ENCODE results near the gene TXNRD1.

DNA sequence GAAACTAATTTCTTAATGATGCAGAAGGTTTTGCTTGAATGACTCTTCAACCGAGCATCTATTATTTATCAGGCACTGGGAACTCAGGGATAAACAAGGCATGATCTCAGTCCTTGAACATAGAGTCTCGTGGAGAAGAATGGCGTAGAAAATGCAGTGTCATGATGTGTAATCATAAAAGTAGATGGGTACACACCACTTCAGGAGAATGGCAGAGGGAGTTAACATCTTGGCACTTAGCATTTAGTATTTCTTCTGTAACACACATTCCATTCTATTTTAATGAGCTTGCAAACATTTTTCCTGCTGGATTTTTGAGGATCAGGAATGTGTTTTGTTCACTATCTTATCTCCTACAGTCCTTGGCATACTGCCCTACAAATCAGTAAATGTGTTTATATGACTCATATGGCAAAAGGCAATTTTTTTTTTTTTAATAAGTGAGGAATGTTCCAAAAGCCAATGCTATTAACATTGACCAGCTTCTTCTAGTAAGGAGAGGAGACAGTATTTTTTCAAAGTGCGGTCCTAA is 3.8 kb downstream of the TXNRD1 start:
- TF ChIP-seq, protein P1, sequence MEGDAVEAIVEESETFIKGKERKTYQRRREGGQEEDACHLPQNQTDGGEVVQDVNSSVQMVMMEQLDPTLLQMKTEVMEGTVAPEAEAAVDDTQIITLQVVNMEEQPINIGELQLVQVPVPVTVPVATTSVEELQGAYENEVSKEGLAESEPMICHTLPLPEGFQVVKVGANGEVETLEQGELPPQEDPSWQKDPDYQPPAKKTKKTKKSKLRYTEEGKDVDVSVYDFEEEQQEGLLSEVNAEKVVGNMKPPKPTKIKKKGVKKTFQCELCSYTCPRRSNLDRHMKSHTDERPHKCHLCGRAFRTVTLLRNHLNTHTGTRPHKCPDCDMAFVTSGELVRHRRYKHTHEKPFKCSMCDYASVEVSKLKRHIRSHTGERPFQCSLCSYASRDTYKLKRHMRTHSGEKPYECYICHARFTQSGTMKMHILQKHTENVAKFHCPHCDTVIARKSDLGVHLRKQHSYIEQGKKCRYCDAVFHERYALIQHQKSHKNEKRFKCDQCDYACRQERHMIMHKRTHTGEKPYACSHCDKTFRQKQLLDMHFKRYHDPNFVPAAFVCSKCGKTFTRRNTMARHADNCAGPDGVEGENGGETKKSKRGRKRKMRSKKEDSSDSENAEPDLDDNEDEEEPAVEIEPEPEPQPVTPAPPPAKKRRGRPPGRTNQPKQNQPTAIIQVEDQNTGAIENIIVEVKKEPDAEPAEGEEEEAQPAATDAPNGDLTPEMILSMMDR (IDR thresholded peaks at IDR 0.05 in 2 of 3, conservative IDR thresholded peaks at IDR 0.05 in 1 of 3; ENCODE audit: borderline replicate concordance in 1 of 3, insufficient read depth in 1 of 3, low read depth in 2 of 3, low read length in 2 of 3), result no peak
- TF ChIP-seq YY1 (IDR thresholded peaks at IDR 0.05; ENCODE audit: extremely low read depth, insufficient replicate concordance, low read depth, low read length), result no peak
